GM21737 (cell line): ENCODE data around the gene GNG2.

Experiments used
- ATAC-seq: cut with Tn5 transposase; IDR thresholded peaks from one replicate; pipeline ENCODE4 v1.9.1; 2021; ENCODE audit warnings: mild to moderate bottlenecking, moderate library complexity; ENCODE audit not compliant: unreplicated experiment

The GNG2 gene

DNA sequence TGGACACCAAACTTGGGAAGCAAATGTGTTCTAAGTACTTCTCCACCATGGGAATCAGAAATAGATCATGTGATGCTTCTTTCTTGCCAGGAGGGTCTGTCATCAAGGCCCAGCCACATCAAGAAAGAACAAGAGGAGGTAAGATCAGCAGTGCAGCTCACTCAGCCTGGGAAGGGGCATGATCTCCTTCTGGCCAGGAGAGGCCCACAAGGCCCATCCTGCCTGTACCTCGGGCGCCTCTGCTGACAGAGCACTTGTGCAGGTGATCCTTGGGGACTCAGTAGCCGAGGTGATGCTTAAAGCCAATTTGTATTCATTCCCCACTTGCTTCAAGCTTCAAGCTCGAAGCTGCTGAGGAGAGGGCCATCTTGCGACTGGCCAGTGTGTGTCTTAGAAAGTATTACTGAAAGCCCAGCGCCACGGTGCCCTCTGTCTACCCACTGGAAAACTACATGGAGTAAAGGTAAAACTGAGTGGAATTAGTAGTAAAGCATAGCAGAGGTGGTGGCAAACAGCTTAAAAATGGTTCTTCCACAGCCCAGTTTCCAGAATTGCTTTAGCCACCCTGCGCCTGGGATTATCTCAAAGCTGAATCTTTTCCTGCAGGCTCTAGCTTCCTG lies 155.1 kb downstream of the GNG2 start:
- ATAC-seq: no peak

DNA sequence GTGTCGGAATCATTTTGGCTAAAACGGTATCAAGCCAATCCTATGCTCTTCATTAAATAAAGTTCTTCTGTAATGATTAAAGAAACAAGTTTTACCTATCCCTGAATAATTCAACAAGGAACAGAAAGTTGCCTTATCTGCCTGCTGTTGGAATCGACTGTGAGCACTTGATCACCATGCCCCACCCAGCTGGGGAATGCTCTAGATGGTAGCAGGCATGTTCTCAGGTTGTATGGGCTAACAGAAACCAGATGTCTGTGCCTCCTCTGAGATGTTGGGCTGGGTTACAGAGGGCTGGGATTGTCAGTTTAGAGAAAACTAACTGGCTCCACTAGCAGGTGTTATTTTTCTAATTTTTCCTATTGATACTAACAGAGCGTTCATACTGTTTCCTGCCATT lies 157.8 kb downstream of the GNG2 start:
- ATAC-seq: no peak

- ATAC-seq: no peak
Measured at GRCh38 chr14:52018970-52019369, 158.6 kb downstream of the GNG2 start.
